HG03060 (cell line): ENCODE results near the gene DDIT3.

Experiments
- ATAC-seq: cut with Tn5 transposase; IDR thresholded peaks from one replicate; pipeline ENCODE4 v1.9.1; 2021; ENCODE audit warnings: low read depth, moderate number of reproducible peaks; ENCODE audit not compliant: unreplicated experiment

Gene DDIT3

DNA sequence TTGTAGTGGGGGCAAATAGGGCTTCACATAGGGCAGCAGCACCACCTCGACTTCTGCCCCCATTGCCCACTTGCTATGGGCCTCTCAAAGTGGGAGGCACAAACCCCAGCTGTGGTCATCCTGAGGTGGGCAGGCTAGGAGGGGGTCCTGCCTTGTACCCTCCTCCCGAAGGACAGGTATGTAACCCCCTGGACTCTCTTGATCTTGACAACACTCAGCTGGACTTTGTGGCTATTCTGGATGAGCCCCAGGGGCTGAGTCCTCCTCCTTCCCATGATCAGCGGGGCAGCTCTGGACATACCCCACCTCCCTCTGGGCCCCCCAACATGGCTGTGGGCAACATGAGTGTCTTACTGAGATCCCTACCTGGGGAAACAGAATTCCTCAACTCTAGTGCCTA is 48.7 kb downstream of the DDIT3 start:
- ATAC-seq: no peak

DNA sequence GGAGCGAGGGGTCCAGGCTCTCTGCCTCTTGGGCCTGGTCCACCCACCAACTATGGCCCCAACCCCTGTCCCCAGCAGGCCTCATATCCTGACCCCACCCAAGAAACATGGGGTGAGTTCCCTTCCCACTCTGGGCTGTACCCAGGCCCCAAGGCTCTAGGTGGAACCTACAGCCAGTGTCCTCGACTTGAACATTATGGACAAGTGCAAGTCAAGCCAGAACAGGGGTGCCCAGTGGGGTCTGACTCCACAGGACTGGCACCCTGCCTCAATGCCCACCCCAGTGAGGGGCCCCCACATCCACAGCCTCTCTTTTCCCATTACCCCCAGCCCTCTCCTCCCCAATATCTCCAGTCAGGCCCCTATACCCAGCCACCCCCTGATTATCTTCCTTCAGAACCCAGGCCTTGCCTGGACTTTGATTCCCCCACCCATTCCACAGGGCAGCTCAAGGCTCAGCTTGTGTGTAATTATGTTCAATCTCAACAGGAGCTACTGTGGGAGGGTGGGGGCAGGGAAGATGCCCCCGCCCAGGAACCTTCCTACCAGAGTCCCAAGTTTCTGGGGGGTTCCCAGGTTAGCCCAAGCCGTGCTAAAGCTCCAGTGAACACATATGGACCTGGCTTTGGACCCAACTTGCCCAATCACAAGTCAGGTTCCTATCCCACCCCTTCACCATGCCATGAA is 49.2 kb downstream of the DDIT3 start:
- no peak for ATAC-seq

DNA sequence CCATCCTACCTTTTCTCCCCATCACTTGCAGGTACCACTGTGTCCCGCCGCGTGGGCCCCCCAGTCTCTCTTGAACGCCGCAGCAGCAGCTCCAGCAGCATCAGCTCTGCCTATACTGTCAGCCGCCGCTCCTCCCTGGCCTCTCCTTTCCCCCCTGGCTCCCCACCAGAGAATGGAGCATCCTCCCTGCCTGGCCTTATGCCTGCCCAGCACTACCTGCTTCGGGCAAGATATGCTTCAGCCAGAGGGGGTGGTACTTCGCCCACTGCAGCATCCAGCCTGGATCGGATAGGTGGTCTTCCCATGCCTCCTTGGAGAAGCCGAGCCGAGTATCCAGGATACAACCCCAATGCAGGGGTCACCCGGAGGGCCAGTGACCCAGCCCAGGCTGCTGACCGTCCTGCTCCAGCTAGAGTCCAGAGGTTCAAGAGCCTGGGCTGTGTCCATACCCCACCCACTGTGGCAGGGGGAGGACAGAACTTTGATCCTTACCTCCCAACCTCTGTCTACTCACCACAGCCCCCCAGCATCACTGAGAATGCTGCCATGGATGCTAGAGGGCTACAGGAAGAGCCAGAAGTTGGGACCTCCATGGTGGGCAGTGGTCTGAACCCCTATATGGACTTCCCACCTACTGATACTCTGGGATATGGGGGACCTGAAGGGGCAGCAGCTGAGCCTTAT is 49.9 kb downstream of the DDIT3 start:
- no peak for ATAC-seq

DNA sequence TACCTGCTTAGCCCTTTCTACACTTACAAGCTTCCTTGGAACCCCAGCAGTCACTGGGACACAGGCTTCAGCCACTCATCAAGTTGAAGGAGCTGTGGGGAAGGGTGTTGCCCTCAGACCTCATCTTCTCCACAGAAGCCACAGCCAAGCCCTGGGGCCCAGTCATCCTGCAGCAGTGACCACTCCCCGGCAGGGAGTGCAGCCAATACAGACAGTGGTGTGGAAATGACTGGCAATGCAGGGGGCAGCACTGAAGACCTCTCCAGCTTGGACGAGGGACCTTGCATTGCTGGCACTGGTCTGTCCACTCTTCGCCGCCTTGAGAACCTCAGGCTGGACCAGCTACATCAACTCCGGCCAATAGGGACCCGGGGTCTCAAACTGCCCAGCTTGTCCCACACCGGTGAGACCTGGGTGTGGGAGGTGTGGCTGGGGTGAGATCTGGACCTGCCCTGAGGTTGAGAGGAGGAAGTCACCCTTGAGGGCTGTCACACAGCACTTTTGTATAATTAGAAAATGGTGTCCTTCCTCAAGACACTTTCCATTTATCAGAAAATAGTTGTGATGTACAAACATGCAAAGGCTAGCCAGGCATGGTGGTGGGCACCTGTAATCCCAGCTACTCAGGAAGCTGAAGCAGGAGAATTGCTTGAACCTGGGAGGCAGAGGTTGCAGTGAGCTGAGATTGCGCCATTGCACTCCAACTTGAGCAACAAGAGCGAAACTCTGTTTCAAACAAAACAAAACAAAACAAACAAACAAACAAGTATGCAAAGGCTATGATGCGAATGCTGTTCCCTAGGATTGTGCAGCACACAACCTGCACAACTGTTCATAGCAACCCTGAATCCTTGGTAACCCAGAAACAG is 50.8 kb downstream of the DDIT3 start:
- ATAC-seq: no peak

GRCh38 chr12:57467915-57468314 is 52.4 kb downstream of the DDIT3 start:
- no peak for ATAC-seq

DNA sequence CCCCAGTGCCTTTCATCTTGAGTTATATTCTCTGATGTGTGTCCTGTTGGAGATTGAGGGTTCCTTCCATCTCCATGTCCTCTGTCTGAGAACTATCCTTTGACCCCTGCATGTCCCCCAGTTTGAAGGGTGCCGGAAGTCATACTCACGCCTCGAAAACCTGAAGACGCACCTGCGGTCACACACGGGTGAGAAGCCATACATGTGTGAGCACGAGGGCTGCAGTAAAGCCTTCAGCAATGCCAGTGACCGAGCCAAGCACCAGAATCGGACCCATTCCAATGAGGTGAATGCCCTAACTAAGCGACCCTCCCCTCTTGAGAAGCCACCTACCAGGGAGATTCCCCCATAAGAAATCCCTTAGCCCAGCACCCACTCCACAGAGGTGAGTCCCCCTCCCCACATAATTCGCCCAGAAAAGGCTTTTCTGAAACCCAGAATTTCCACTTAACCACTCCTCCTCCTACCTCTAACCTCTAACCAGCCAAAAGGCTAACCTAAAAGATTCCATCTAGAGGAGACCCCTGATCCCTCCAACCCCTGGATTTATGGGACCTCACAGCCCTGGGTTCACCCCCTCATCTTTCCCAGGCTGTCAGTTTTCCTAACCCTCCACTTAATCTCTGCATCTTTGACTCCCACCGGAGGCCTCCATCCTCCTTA is 53.0 kb downstream of the DDIT3 start:
- ATAC-seq: no peak
